HCT116 (cell line): ENCODE results near the gene DENND6A. TPM values are rescaled to one million over a fixed set of nuclear protein-coding genes. Genes with fewer than 3 reads are reported as not detected.

ENCODE experiments used
- ATAC-seq: fragments of 200-7000 bp; cut with Tn5 transposase; 2 replicates; pipeline ENCODE4 v1.9.1; 2020; ENCODE audit warnings: mild to moderate bottlenecking, moderate library complexity
- BruUV-seq: library from RNA; stranded (reverse); fragments of 400-500 nt; replicated peaks from 2 replicates; lab custom pipeline; 2021; lab: Mats Ljungman, UMichigan
- CTCF ChIA-PET: fragments of 300-600 bp; sonication (Branson Sonifier 250); formaldehyde crosslinking; loops from one replicate; lab custom pipeline; 2021; ENCODE audit warnings: antibody characterized with exemption; lab: Charles Lee
- POLR2A ChIA-PET: fragments of 300-600, 350-600 bp; sonication (Branson Sonifier 250); formaldehyde crosslinking; loops from one replicate; lab custom pipeline; 2021; ENCODE audit warnings: antibody characterized with exemption; lab: Charles Lee
- RAD21 ChIA-PET, 2 experiments: fragments of 300-600 bp; sonication (Branson Sonifier 250); formaldehyde crosslinking; loops; one replicate each; lab custom pipeline; 2023; ENCODE audit warnings: low total read pairs in 2 of 2; ENCODE audit not compliant: uncharacterized antibody in 2 of 2, unreplicated experiment in 2 of 2, low non-redundant PET in 1 of 2; lab: Charles Lee
- DNase-seq: peaks from one replicate; pipeline ENCODE4 v3.0.0-alpha.2; 2010; ENCODE audit warnings: low read depth, low spot score
- H2AFZ ChIP-seq: fragments of 200-600 bp; shearing (Covaris generic), sonication (generic); 2 replicates; pipeline ENCODE4 v1.6.1; 2017; ENCODE audit warnings: low read depth, mixed run types, mixed read lengths, antibody characterized with exemption, low read length; ENCODE audit not compliant: poor library complexity, severe bottlenecking
- H3K27ac ChIP-seq: 2 replicates; pipeline ENCODE4 v1.5.1; 2012; ENCODE audit warnings: low read depth, low read length
- H3K27me3 ChIP-seq: fragments of 200-600 bp; sonication (generic); 2 replicates; pipeline ENCODE4 v1.6.1; 2016; ENCODE audit warnings: mixed run types, low read length, mixed read lengths; ENCODE audit not compliant: insufficient read depth
- H3K36me3 ChIP-seq, 2 experiments: fragments of 200-500 bp in 1 of 2; fragments of 200-600 bp in 1 of 2; sonication (Bioruptor generic) in 1 of 2; sonication (generic) in 1 of 2; 2 replicates each; pipeline versions ENCODE4 v1.5.1 to v1.6.1; 2014 to 2016; ENCODE audit warnings: low read length in 2 of 2, inconsistent platforms in 1 of 2, mixed read lengths in 1 of 2, mixed run types in 1 of 2; ENCODE audit not compliant: insufficient read depth in 2 of 2, control insufficient read depth in 1 of 2
- H3K4me1 ChIP-seq, 2 experiments: fragments of 200-600 bp in 1 of 2; sonication (generic) in 1 of 2; 2 replicates each; pipeline versions ENCODE4 v1.5.1 to v1.6.1; 2012 to 2017; ENCODE audit warnings: low read length in 2 of 2, inconsistent platforms in 1 of 2, mild to moderate bottlenecking in 1 of 2, mixed read lengths in 1 of 2, mixed run types in 1 of 2, moderate library complexity in 1 of 2; ENCODE audit not compliant: insufficient read depth in 2 of 2, control insufficient read depth in 1 of 2
- H3K4me2 ChIP-seq: fragments of 200-600 bp; sonication (generic); 2 replicates; pipeline ENCODE4 v1.6.1; 2017; ENCODE audit warnings: mixed run types, low read length, mixed read lengths
- H3K4me3 ChIP-seq, 2 experiments: fragments of 200-600 bp in 1 of 2; sonication (generic) in 1 of 2; replicated peaks in 1 of 2; 2 replicates each; pipeline ENCODE4 v1.5.1; 2011 to 2016; ENCODE audit warnings: low read length in 2 of 2, control low read depth in 1 of 2, low read depth in 1 of 2, mild to moderate bottlenecking in 1 of 2, mixed read lengths in 1 of 2, mixed run types in 1 of 2
- H3K79me2 ChIP-seq: fragments of 200-600 bp; sonication (generic); 2 replicates; pipeline ENCODE4 v1.6.1; 2017; ENCODE audit warnings: mild to moderate bottlenecking, mixed run types, low read length, moderate library complexity, mixed read lengths; ENCODE audit not compliant: insufficient read depth
- H3K9ac ChIP-seq: fragments of 200-600 bp; sonication (generic); 2 replicates; pipeline ENCODE4 v1.6.1; 2016; ENCODE audit warnings: low read length, mixed read lengths
- H3K9me2 ChIP-seq: fragments of 200-600 bp; sonication (generic), shearing (Covaris generic); 2 replicates; pipeline ENCODE4 v1.6.1; 2017; ENCODE audit warnings: mixed run types, mild to moderate bottlenecking, moderate library complexity; ENCODE audit not compliant: insufficient read depth
- H3K9me3 ChIP-seq, 2 experiments: fragments of 200-500 bp in 1 of 2; fragments of 200-600 bp in 1 of 2; sonication (Bioruptor generic) in 1 of 2; sonication (generic) in 1 of 2; 2 replicates each; pipeline ENCODE4 v1.6.1; 2014 to 2017; ENCODE audit warnings: low read length in 2 of 2, mixed read lengths in 2 of 2, inconsistent platforms in 1 of 2, low read depth in 1 of 2, mild to moderate bottlenecking in 1 of 2, mixed run types in 1 of 2, moderate library complexity in 1 of 2; ENCODE audit not compliant: control insufficient read depth in 1 of 2, insufficient read depth in 1 of 2
- H4K20me1 ChIP-seq: fragments of 200-600 bp; sonication (generic), shearing (Covaris generic); 2 replicates; pipeline ENCODE4 v1.6.1; 2017; ENCODE audit warnings: mixed run types, mild to moderate bottlenecking, moderate library complexity; ENCODE audit not compliant: insufficient read depth
- ATF3 ChIP-seq: IDR thresholded peaks from 2 replicates; pipeline ENCODE4 v1.6.1; 2012
- CEBPB ChIP-seq: IDR thresholded peaks from 2 replicates; pipeline ENCODE4 v1.6.1; 2012; ENCODE audit warnings: low read depth
- EGR1 ChIP-seq: IDR thresholded peaks from 2 replicates; pipeline ENCODE4 v1.6.1; 2012; ENCODE audit warnings: low read depth
- ELF1 ChIP-seq: IDR thresholded peaks from 2 replicates; pipeline ENCODE4 v1.6.1; 2012; ENCODE audit warnings: low read depth, borderline replicate concordance
- EZH2 ChIP-seq: fragments of 200-600 bp; sonication (generic); IDR thresholded peaks from 2 replicates; pipeline ENCODE4 v1.6.1; 2017; ENCODE audit warnings: antibody characterized with exemption, mixed run types
- FOSL1 ChIP-seq: IDR thresholded peaks from 2 replicates; pipeline ENCODE4 v1.6.1; 2012; ENCODE audit warnings: low read depth
- JUND ChIP-seq: IDR thresholded peaks from 2 replicates; pipeline ENCODE4 v1.6.1; 2012
- MAX ChIP-seq: IDR thresholded peaks from 2 replicates; pipeline ENCODE4 v1.6.1; 2012
- POLR2A ChIP-seq: IDR thresholded peaks from 2 replicates; pipeline ENCODE4 v1.7.0; 2011; ENCODE audit warnings: borderline replicate concordance; ENCODE audit not compliant: insufficient read depth, insufficient read length; ENCODE audit errors: extremely low read depth
- RAD21 ChIP-seq: IDR thresholded peaks from 2 replicates; pipeline ENCODE4 v1.6.1; 2012; ENCODE audit warnings: low read depth, mild to moderate bottlenecking
- SP1 ChIP-seq: IDR thresholded peaks from 2 replicates; pipeline ENCODE4 v1.6.1; 2012; ENCODE audit warnings: low read depth
- SRF ChIP-seq: IDR thresholded peaks from 2 replicates; pipeline ENCODE4 v1.6.1; 2012; ENCODE audit warnings: low read depth
- ZBTB33 ChIP-seq: IDR thresholded peaks from 2 replicates; pipeline ENCODE4 v1.6.1; 2011; ENCODE audit warnings: mild to moderate bottlenecking, low read length, moderate library complexity; ENCODE audit not compliant: insufficient replicate concordance; ENCODE audit errors: extremely low read depth
- ZNF274 ChIP-seq: fragments of 200-500 bp; sonication (Bioruptor generic); IDR thresholded peaks from 2 replicates; pipeline ENCODE4 v1.6.1; 2014; ENCODE audit warnings: mild to moderate bottlenecking, low read depth, low read length, inconsistent platforms
- intact Hi-C: fragments of 100-400 bp; cut with micrococcal nuclease; formaldehyde crosslinking; loops from 2 replicates; pipeline ENCODE4 v1.10.0; 2022
- total RNA-seq: library from RNA; stranded (reverse); gene quantifications from one replicate; pipeline ENCODE4 v1.2.1, GENCODE V29; 2021; ENCODE audit not compliant: unreplicated experiment

DENND6A gene
- total RNA-seq, 1 experiment from 2014 or later: 22.3 TPM

- no peak overlapping the region for H2AFZ ChIP-seq
- POLR2A ChIA-PET: no interaction called here
- no peaks in the 10 kb centered on the region for H3K4me1 ChIP-seq
- no peaks in the 10 kb centered on the region for H4K20me1 ChIP-seq
- no peak overlapping the region for H3K27ac ChIP-seq
- H3K4me3 ChIP-seq: no peak overlapping the region
- ATAC-seq (no peak), DNase-seq (no peak)
- CTCF ChIA-PET: no interaction called here
- BruUV-seq: no TSS peak
- no peaks in the 10 kb centered on the region for H3K9me3 ChIP-seq
- no peak overlapping the region for H3K4me2 ChIP-seq
- no peaks in the 10 kb centered on the region for H3K9me2 ChIP-seq
- no peaks in the 10 kb centered on the region for H3K27me3 ChIP-seq
- H3K36me3 ChIP-seq: 0 out of 4 replicates have a peak, but pooled peaks cover 0 to 2% of the 10 kb centered on the region in 2 experiments
- intact Hi-C loops: no loop called here
- no peak for TF ChIP-seq CEBPB
- RAD21 ChIA-PET: no interaction called here
- no peaks in the 10 kb centered on the region for H3K79me2 ChIP-seq
- H3K9ac ChIP-seq: no peak overlapping the region
Observed at GRCh38 chr3:57604971-57605370, 87.9 kb downstream of the DENND6A start.

- RAD21 ChIA-PET: interaction anchor here in 1 of 2 experiments (0.6 kb wide), 1 partner anchor 202 kb away, joined by 6 read pairs; no protein-coding TSS in a partner anchor
- DNase-seq: no peak
- Histone ChIP-seq H4K20me1 (0 out of 2 replicates have a peak, but pooled peaks cover 4% of the 10 kb centered on the region), H3K79me2 (peaks cover 36% of the 10 kb centered on the region), H3K27ac (no peak overlapping the region), H3K4me3 (no peak overlapping the region)
- CTCF ChIA-PET: no interaction called here
- ATAC-seq: no peak
- TF ChIP-seq SRF: no peak
- TF ChIP-seq ATF3: no peak
- TF ChIP-seq EZH2: no peak
- no peak for TF ChIP-seq ELF1
- no peak for TF ChIP-seq POLR2A
- TF ChIP-seq ZBTB33: no peak
- TF ChIP-seq FOSL1: no peak
- no peak for TF ChIP-seq ZNF274
- no peak for TF ChIP-seq MAX
- no peak for TF ChIP-seq RAD21
- no peak for TF ChIP-seq SP1
- no peak for TF ChIP-seq JUND
- TF ChIP-seq EGR1: no peak
- TF ChIP-seq, all 23 proteins: peak for 0
- no peak overlapping the region for H3K9ac ChIP-seq
- no peaks in the 10 kb centered on the region for H3K27me3 ChIP-seq
- POLR2A ChIA-PET: interaction anchor here (0.6 kb wide), 1 partner anchor 117 kb away, joined by 3 read pairs; no protein-coding TSS in a partner anchor
- H3K4me1 ChIP-seq: peaks cover 4 to 16% of the 10 kb centered on the region in 2 experiments; a peak in 3 of 4 replicates
- H3K36me3 ChIP-seq: 0 out of 4 replicates have a peak, but pooled peaks cover 0 to 2% of the 10 kb centered on the region in 2 experiments
- H3K4me2 ChIP-seq: no peak overlapping the region
- no peaks in the 10 kb centered on the region for H3K9me2 ChIP-seq
- H3K9me3 ChIP-seq: no peaks in the 10 kb centered on the region
- BruUV-seq: no TSS peak
- intact Hi-C loops: no loop called here
- no peak overlapping the region for H2AFZ ChIP-seq
Observed at GRCh38 chr3:57600195-57600594, 92.7 kb downstream of the DENND6A start.
